Dedifferentiated amniotic fluid mesenchymal stem cell (primary cell): ENCODE data around the gene FHIP1A.
"Not testable (repeated sequence)": the region's sequence is repeated elsewhere in the genome, so short reads cannot be mapped to it uniquely, and the experiment has no call there.

ENCODE experiments used
- DNase-seq: peaks from one replicate; pipeline ENCODE4 v3.0.0-alpha.2; 2016; ENCODE audit errors: extremely low spot score

Gene FHIP1A

GRCh38 chr4:151408630-151409469 is at the start of gene FHIP1A:
FHIP1A (plus strand) TSS chr4:151409176; CDS start chr4:151566260, 157,084 bp downstream.
- DNase-seq, result peak; percentile 43

- DNase-seq, result no peak
These were observed 49.4 kb upstream of the FHIP1A start for GRCh38 chr4:151359576-151359975.

GRCh38 chr4:151361126-151361525 is 47.9 kb upstream of the FHIP1A start:
- no peak for DNase-seq

GRCh38 chr4:151361966-151362365 is 47.0 kb upstream of the FHIP1A start:
- no peak for DNase-seq

GRCh38 chr4:151362404-151363164 is 46.4 kb upstream of the FHIP1A start:
- peak; percentile 89 for DNase-seq

GRCh38 chr4:151376540-151376939 is 32.4 kb upstream of the FHIP1A start:
- no peak for DNase-seq

- DNase-seq, result peak; percentile 67
These were observed 19.7 kb upstream of the FHIP1A start for GRCh38 chr4:151389311-151389710.

- not testable (repeated sequence) for DNase-seq
These were observed 19.2 kb upstream of the FHIP1A start for GRCh38 chr4:151389799-151390198.

- DNase-seq, result no peak
These were observed 13.1 kb upstream of the FHIP1A start for GRCh38 chr4:151395873-151396272.

GRCh38 chr4:151400343-151400742 is 8.6 kb upstream of the FHIP1A start:
- DNase-seq, result no peak

- DNase-seq, result no peak
These were observed 7.2 kb upstream of the FHIP1A start for GRCh38 chr4:151401739-151402138.

- DNase-seq, result no peak
These were observed 6.7 kb upstream of the FHIP1A start for GRCh38 chr4:151402145-151402865.

GRCh38 chr4:151403656-151404055 is 5.3 kb upstream of the FHIP1A start:
- no peak for DNase-seq

- DNase-seq, result not testable (repeated sequence)
These were observed 4.2 kb upstream of the FHIP1A start for GRCh38 chr4:151404802-151405201.

GRCh38 chr4:151407018-151407417 is 2.0 kb upstream of the FHIP1A start:
- DNase-seq, result no peak

- no peak for DNase-seq
These were observed 1.3 kb upstream of the FHIP1A start for GRCh38 chr4:151407466-151408379.

GRCh38 chr4:151408380-151408629 is 671 bp upstream of the FHIP1A start:
- DNase-seq, result no peak

- DNase-seq, result no peak
These were observed 716 bp downstream of the FHIP1A start for GRCh38 chr4:151409470-151410313.

GRCh38 chr4:151415978-151416377 is 7.0 kb downstream of the FHIP1A start:
- DNase-seq, result peak; percentile 58

- no peak for DNase-seq
These were observed 8.2 kb downstream of the FHIP1A start for GRCh38 chr4:151417164-151417571.
